ENCODE results near the gene COL18A1. TPM values are rescaled to one million over a fixed set of nuclear protein-coding genes. Genes with fewer than 3 reads are reported as not detected.

COL18A1 gene
- total and polyA plus RNA-seq, 5 donors = 52.3 to 134 (median 80.5) TPM

DNA sequence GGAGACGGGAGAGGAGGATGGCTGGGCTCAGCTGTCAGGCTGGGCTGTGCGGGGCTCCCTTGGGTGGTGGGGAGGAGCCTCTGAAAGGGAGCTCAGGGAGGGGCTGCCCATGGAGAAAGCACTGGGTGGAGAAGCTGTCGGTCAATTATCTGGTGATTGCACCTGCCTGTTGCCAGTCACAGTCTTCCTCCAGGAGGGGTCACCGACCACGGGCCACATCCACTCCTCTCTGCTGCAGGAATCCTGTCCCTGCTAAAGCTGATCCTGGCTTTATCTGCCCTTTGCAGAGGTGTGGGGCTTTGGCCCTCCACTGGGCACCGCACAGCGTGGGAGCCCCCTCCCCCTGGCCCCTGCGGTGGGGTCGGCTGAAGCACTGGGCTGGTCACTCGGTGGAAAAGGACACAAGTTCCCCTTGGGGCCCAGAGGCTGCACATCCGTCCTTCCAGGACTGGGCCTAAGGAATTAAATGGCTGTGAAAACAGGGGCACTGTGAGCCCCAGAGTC is 21.8 kb upstream of the COL18A1 start:
- Histone ChIP-seq H3K4me1 (ENCODE audit: control insufficient read depth, insufficient read depth, low read length) (no peaks in the 10 kb centered on the region), H3K27me3 (ENCODE audit: control insufficient read depth, insufficient read depth) (no peaks in the 10 kb centered on the region), H3K9me3 (ENCODE audit: control insufficient read depth, low read length) (no peaks in the 10 kb centered on the region), H3K4me3 (ENCODE audit: low read length) (no peak overlapping the region), H3K27ac (ENCODE audit: low read length) (no peak overlapping the region)
- DNase-seq = peak; percentile 6 to 30 (median 24)
- no peak for ATAC-seq
- intact Hi-C loops (cut with DNase I) = loop anchor here in 1 of 4 donors (10.0 kb wide), 1 partner anchor 52 kb away; no protein-coding TSS in a partner anchor
- 88% methylated on average over 11 of the region's 11 CpGs for WGBS

DNA sequence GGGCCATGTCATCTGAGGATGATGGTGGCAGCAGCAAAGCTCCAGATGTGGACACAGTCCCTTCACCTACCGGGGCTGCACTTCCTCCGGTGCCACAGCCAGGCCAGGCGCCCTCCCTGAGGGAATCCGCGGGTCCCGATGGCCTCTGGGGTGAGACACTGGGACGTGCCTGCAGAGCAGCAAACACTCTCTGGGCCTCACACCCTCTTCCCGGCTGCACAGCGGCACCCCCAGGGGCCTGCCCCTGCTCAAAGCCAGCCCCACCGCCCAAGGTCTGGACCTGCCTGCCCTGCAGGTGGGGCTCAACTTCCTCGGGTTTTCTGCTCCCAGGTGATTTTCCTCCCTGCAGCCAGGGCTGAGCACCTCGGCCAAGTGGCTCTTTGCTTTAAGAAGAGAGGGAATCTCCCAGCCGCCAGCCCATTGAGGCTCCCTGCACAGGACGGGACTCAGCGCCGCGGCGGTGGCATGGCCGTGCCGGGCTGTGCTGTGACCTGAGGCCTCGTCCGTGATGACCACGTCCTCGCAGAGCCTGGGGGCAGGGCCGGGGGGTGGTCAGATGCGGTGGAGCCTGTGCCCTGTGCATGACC is 21.3 kb upstream of the COL18A1 start:
- Histone ChIP-seq H3K27ac (ENCODE audit: low read length) (no peak overlapping the region), H3K4me1 (ENCODE audit: control insufficient read depth, insufficient read depth, low read length) (no peaks in the 10 kb centered on the region), H3K4me3 (ENCODE audit: low read length) (no peak overlapping the region), H3K9me3 (ENCODE audit: control insufficient read depth, low read length) (no peaks in the 10 kb centered on the region), H3K27me3 (ENCODE audit: control insufficient read depth, insufficient read depth) (no peaks in the 10 kb centered on the region)
- DNase-seq (peak; percentile 4 to 52 (median 31)), ATAC-seq (no peak)
- intact Hi-C loops (cut with DNase I) = loop anchor here in 1 of 4 donors (10.0 kb wide), 1 partner anchor 51 kb away; no protein-coding TSS in a partner anchor
- 79% methylated on average over 26 of the region's 26 CpGs for WGBS

DNA sequence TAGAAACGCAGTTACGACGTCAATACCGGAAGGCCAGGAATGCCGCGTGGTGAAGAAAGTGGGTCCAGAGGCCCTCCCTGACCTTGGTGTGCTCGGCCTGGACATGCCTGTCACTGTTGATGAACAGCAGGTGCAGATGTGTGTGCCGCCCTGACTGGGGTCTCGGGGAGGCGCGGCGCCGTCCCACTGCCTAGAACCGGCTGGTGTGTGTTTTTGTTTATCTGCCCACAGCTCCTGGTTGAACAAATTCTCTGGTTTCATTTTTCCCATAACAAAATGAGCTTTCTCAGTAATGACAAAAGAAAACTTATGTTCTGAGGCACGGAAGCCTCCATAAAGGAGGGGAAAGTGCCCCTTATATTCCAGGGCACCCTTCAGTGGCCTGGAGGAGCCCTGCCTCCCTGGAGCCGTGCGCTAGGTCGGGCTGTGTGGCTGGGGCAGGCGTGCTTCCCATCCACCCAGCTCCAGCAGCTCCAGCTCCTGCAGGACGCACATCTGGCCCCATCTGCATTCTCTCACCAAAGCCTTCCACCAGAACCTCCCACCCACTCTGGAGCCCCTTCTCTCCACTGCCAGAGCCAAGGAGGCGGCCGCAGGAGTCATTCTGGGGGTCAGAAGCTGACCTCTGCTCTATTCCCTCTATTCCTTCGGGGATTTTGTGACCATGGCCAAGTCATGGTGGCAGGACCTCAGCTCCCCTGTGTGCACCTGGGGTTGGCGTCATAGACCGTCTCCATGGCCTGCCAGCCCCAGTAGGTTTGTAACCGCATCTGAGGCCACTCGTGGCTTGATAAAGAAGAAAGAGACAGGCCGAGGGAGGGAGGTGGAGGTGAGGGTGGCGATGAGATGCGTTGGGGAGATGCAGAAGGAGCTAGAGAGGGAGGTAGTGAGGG is 20.1 kb upstream of the COL18A1 start:
- intact Hi-C loops (cut with DNase I) = loop anchor here in 2 of 4 donors (5.0 to 10.0 kb wide), 2 partner anchors 50 to 52 kb away; no protein-coding TSS in a partner anchor
- no peak overlapping the region for H3K4me3 ChIP-seq (ENCODE audit: low read length)
- ATAC-seq (no peak), DNase-seq (peak in 2 of 3 donors; percentile 19 to 54)
- WGBS = 87% methylated on average over 30 of the region's 30 CpGs
- H3K27ac ChIP-seq (ENCODE audit: low read length) = no peak overlapping the region
- H3K4me1 ChIP-seq (ENCODE audit: control insufficient read depth, insufficient read depth, low read length) = no peaks in the 10 kb centered on the region
- H3K9me3 ChIP-seq (ENCODE audit: control insufficient read depth, low read length) = no peaks in the 10 kb centered on the region
- H3K27me3 ChIP-seq (ENCODE audit: control insufficient read depth, insufficient read depth) = no peaks in the 10 kb centered on the region

DNA sequence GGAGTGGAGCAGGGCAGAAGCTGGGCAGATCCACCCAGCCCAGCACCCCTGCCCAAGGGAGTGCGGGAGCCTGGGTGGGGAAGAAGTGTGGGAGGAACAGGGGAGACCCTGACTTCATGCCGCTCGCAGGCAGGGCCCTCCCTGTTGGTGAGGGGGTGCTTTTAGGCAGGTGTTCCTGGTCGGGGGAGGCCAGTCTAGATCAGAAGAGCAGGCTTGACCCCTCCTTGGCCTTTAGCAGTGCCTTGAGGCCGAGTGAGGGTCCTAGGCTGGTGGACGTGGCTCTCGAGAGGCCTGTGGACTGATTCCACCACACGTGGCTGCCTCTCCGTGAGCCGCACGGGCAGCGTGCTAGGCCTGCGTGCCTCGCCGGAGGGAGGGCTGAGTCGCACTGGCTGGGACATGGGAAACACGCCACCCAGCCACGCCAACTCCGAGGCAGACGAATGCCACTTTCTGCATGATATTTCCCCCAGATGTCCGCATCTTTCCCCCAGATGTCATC is 19.4 kb upstream of the COL18A1 start:
- ATAC-seq (no peak), DNase-seq (peak in 2 of 3 donors; percentile 46 to 51)
- 93% methylated on average over 21 of the region's 21 CpGs for WGBS
- Histone ChIP-seq H3K4me1 (ENCODE audit: control insufficient read depth, insufficient read depth, low read length) (no peaks in the 10 kb centered on the region), H3K4me3 (ENCODE audit: low read length) (no peak overlapping the region), H3K27me3 (ENCODE audit: control insufficient read depth, insufficient read depth) (no peaks in the 10 kb centered on the region), H3K27ac (ENCODE audit: low read length) (no peak overlapping the region), H3K9me3 (ENCODE audit: control insufficient read depth, low read length) (no peaks in the 10 kb centered on the region)
- intact Hi-C loops (cut with DNase I) = loop anchor here in 2 of 4 donors (5.0 to 10.0 kb wide), 2 partner anchors 49 to 52 kb away; no protein-coding TSS in a partner anchor

DNA sequence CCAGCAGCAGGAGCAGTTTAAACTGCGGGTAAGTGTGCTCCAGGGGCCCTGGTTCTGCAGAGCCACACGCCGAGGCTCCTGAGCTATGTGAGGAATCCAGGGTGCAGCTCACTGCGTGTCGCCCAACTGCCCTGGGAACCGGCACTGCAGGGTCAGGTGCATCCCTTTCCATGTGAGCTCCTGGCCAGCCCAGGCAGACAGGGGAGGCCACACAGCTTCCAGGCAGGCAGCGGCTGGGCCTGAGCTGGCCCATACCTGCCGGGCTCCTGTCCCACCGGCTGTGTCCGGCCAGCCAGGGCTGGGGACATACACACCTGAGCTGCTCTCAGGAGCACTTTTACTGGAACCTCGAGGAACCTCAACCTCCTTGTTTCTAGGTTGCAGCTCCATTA is 18.6 kb upstream of the COL18A1 start:
- ATAC-seq (peak in 1 of 2 donors; percentile 6), DNase-seq (peak in 2 of 3 donors; percentile 41 to 52)
- H3K4me3 ChIP-seq (ENCODE audit: low read length) = no peak overlapping the region
- no peaks in the 10 kb centered on the region for H3K9me3 ChIP-seq (ENCODE audit: control insufficient read depth, low read length)
- 77% methylated on average over 11 of the region's 11 CpGs for WGBS
- no peak overlapping the region for H3K27ac ChIP-seq (ENCODE audit: low read length)
- no peaks in the 10 kb centered on the region for H3K27me3 ChIP-seq (ENCODE audit: control insufficient read depth, insufficient read depth)
- intact Hi-C loops (cut with DNase I) = loop anchor here in 2 of 4 donors (5.0 to 10.0 kb wide), 2 partner anchors 48 to 51 kb away; no protein-coding TSS in a partner anchor
- H3K4me1 ChIP-seq (ENCODE audit: control insufficient read depth, insufficient read depth, low read length) = no peaks in the 10 kb centered on the region

DNA sequence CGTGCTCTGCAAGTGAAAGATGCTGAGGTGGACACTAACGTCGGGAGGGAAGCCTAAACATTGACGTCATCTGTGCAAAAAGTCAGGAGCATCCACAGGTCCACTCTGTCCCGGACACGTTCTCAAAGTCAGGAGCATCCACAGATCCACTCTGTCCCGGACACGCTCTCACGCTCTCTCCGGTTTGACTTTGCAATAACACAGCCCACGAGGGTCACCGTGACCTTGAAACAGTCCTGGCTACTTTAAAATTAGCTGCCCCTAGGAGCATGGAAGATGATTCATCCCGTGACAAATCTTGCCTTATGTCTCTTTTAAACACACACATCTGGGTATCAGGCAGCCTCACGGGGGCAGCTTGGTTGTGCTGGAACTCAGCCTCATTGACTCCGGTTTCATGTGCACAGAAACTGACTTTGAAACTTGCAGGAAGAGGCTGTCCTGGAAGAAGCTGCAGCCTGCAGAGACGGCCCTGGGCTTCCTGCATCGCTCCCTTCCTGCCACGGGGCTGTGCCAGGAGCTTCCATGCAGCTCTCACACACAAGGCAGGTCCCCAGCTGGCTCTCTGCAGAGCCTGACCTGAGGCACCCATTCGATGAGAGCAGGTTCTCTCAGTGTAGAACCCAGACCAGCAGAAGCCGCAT is 18.1 kb upstream of the COL18A1 start:
- DNase-seq (peak; percentile 52 to 82 (median 78)), ATAC-seq (peak; percentile 58 to 66)
- Histone ChIP-seq H3K27ac (ENCODE audit: low read length) (no peak overlapping the region), H3K9me3 (ENCODE audit: control insufficient read depth, low read length) (no peaks in the 10 kb centered on the region), H3K4me3 (ENCODE audit: low read length) (no peak overlapping the region), H3K4me1 (ENCODE audit: control insufficient read depth, insufficient read depth, low read length) (no peaks in the 10 kb centered on the region), H3K27me3 (ENCODE audit: control insufficient read depth, insufficient read depth) (no peaks in the 10 kb centered on the region)
- intact Hi-C loops (cut with DNase I) = loop anchor here in 2 of 4 donors (5.0 to 10.0 kb wide), 2 partner anchors 48 to 50 kb away; no protein-coding TSS in a partner anchor
- WGBS = 30% methylated on average over 20 of the region's 20 CpGs

DNA sequence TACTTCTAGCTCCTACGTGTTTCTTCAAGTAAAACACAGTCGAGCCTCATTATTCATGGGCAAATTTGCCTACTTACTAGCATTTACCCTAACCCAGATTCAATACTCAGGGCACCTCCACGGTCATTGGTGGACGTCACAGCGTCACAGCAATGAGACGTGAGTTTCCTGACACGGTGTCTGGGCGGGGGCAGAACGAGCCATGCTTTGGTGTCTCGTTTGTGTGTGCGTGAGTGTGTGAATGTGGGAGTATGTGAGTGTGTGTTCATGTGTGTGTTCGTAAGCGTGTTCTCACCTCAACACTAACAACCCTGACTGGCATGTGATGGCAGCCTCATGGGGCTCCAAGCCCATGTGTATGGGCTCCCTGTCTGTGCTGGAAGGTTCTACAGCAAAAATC is 17.5 kb upstream of the COL18A1 start:
- Histone ChIP-seq H3K9me3 (ENCODE audit: control insufficient read depth, low read length) (no peaks in the 10 kb centered on the region), H3K27me3 (ENCODE audit: control insufficient read depth, insufficient read depth) (no peaks in the 10 kb centered on the region), H3K27ac (ENCODE audit: low read length) (no peak overlapping the region), H3K4me3 (ENCODE audit: low read length) (no peak overlapping the region), H3K4me1 (ENCODE audit: control insufficient read depth, insufficient read depth, low read length) (no peaks in the 10 kb centered on the region)
- ATAC-seq (no peak), DNase-seq (peak; percentile 9 to 26 (median 9))
- 82% methylated on average over 13 of the region's 13 CpGs for WGBS
- intact Hi-C loops (cut with DNase I) = loop anchor here in 2 of 4 donors (5.0 to 10.0 kb wide), 2 partner anchors 47 to 50 kb away; no protein-coding TSS in a partner anchor

DNA sequence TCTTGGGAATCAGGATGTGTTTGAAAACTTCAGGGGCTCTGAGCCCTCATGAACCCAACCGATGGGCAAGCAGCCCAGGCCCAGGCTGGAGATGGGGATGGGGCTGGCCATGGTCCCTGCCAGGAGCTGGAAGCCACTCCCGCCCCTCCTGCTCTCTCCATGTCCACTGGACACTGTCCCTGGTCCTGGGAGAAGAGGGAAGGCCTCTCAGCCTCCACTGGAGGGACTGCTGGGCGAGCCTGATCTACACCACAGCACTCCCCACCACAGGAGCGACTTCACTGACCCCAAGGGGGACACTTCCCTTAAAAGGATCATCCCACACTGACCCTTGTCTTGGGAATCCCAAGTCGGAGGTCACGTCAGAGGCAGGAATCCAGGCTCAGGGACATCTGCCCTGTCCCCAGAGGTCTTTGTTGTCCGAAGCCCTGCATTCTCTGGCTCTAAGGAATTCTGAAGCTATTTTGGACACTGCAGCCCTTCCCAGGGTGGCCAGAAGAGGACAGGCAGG is 16.9 kb upstream of the COL18A1 start:
- H3K4me1 ChIP-seq (ENCODE audit: control insufficient read depth, insufficient read depth, low read length) = no peaks in the 10 kb centered on the region
- peak; percentile 7 to 30 for ATAC-seq
- H3K27me3 ChIP-seq (ENCODE audit: control insufficient read depth, insufficient read depth) = no peaks in the 10 kb centered on the region
- WGBS = 74% methylated on average over 7 of the region's 7 CpGs
- no peak overlapping the region for H3K27ac ChIP-seq (ENCODE audit: low read length)
- H3K9me3 ChIP-seq (ENCODE audit: control insufficient read depth, low read length) = no peaks in the 10 kb centered on the region
- peak; percentile 16 to 77 (median 59) for DNase-seq
- H3K4me3 ChIP-seq (ENCODE audit: low read length) = no peak overlapping the region
- intact Hi-C loops (cut with DNase I) = loop anchor here in 2 of 4 donors (5.0 to 10.0 kb wide), 2 partner anchors 47 to 49 kb away; no protein-coding TSS in a partner anchor

DNA sequence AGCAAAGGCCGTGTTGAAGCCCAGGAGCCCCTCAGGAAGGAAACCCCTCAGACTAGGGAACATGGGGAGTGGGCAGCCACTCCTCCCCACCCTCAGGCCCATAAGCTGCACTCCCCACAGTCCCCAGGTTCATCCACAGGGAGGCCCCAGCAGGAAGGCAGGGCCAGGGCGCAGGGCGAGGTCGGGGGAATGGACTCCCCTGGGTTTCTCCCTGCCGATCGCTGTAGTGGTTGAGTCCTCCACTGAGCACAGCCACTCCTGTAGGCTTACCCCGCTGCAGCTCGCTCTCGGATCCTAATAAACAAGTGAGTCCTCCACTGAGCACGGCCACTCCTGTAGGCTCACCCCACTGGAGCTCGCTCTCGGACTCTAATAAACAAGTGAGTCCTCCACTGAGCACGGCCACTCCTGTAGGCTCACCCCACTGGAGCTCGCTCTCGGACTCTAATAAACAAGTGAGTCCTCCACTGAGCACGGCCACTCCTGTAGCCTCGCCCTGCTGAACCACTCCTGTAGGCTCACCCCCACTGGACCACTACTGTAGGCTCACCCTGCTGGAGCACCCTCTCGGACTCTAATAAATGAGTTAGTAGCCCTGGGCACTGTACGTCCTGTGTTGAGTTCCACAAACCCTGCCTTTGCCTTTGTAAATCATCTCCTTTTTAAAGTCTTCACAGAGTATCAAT is 16.2 kb upstream of the COL18A1 start:
- Histone ChIP-seq H3K27me3 (ENCODE audit: control insufficient read depth, insufficient read depth) (no peaks in the 10 kb centered on the region), H3K9me3 (ENCODE audit: control insufficient read depth, low read length) (no peaks in the 10 kb centered on the region), H3K4me3 (ENCODE audit: low read length) (no peak overlapping the region), H3K4me1 (ENCODE audit: control insufficient read depth, insufficient read depth, low read length) (no peaks in the 10 kb centered on the region), H3K27ac (ENCODE audit: low read length) (no peak overlapping the region)
- intact Hi-C loops (cut with DNase I) = loop anchor here in 2 of 4 donors (5.0 to 10.0 kb wide), 2 partner anchors 46 to 49 kb away; no protein-coding TSS in a partner anchor
- DNase-seq (peak; percentile 6 to 35 (median 16)), ATAC-seq (no peak)
- WGBS = 92% methylated on average over 19 of the region's 19 CpGs

Measured in right cardiac atrium (tissue), 5 donors.